ENCODE data around the gene TCN2. TPM values are rescaled to one million over a fixed set of nuclear protein-coding genes. Genes with fewer than 3 reads are reported as not detected.

Gene TCN2
- total RNA-seq, 2 experiments from 2014 or later, result 0.19 to 0.31 TPM

DNA sequence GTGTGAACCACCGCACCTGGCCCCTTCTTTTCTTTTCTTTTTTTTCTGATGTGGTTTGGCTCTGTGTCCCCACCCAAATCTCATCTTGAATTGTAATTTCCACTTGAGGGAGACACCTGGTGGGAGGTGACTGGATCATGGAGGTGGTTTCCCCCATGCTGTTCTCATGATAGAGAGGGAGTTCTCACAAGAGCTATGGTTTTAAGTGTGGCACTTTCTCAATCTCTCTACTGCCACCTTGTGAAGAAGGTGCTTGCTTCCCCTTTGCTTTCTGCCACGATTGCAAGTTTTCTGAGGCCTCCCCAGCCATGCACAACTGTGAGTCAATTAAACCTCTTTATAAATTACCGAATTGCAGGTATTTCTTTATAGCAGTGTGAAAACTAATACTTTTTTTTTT is 4.9 kb upstream of the TCN2 start:
- peaks cover 14% of the 10 kb centered on the region for H3K4me1 Mint-ChIP-seq (ENCODE audit: low read depth)
- intact Hi-C loops (cut with micrococcal nuclease), result loop anchor here (10.0 kb wide), 1 partner anchor 207 kb away; the partner anchor contains the start of gene SEC14L2
- ChIA-PET CTCF (interaction anchor here (0.6 to 1.9 kb wide), 13 partner anchors 9 to 212 kb away, joined by 3 to 7 read pairs (median 4); partner anchors contain the start of genes DUSP18 and PES1), POLR2A (interaction anchor here (0.6 to 1.8 kb wide), 2 partner anchors 10 to 144 kb away, joined by 4 read pairs; partner anchors contain the start of gene PES1)
- H3K4me3 Mint-ChIP-seq, result no peak overlapping the region
- no peaks in the 10 kb centered on the region for H3K27me3 Mint-ChIP-seq
- no peak overlapping the region for H3K27ac Mint-ChIP-seq
- DNase-seq, result peak; percentile 18
- no peaks in the 10 kb centered on the region for H3K9me3 Mint-ChIP-seq
- no peaks in the 10 kb centered on the region for H3K36me3 Mint-ChIP-seq

DNA sequence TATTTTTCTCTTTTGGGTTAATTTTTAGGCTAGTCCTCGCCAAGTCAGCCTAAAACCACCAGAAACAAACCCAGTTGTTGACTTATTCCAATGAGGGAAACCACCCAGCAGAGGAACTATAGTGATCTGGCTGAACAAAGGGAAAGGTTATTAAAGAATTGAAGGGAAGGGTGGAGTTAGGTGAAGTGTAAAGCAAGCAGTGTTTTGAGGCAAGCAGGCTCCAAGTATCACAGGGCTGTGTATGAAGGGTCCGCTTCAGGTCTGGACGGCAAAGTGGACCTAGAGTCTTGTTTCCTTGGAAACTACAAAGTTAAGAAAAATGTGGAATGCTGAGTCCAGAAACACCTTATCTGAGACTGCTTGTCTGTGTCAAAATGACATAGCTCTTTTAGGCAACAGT is 3.2 kb upstream of the TCN2 start:
- H3K4me1 Mint-ChIP-seq (ENCODE audit: low read depth), result peaks cover 21% of the 10 kb centered on the region
- no peak for DNase-seq
- intact Hi-C loops (cut with micrococcal nuclease), result loop anchor here (10.0 kb wide), 1 partner anchor 209 kb away; the partner anchor contains the start of gene SEC14L2
- peaks cover 1% of the 10 kb centered on the region for H3K27me3 Mint-ChIP-seq
- H3K9me3 Mint-ChIP-seq, result no peaks in the 10 kb centered on the region
- H3K36me3 Mint-ChIP-seq, result no peaks in the 10 kb centered on the region
- POLR2A ChIA-PET, result no interaction called here
- CTCF ChIA-PET, result no interaction called here
- no peak overlapping the region for H3K4me3 Mint-ChIP-seq
- no peak overlapping the region for H3K27ac Mint-ChIP-seq

DNA sequence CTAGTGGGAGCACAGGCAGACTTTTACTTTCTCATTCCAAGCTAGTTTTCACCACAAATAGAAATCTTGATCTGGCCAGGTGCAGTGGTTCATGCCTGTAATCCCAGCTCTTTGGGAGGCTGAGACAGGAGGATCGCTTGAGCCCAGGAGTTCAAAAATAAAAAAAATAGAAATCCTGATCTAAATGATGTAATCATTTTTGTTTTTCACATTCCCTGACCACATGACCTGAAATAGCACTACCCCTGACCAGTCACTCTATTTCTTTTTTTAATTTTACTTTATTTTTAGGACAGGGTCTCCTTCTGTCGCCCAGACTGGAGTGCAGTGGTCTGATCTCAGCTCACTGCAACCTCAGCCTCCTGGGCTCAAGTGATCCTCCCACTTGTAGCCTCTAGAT is 2.3 kb upstream of the TCN2 start:
- CTCF ChIA-PET, result interaction anchor here (0.6 to 4.5 kb wide), 4 partner anchors 11 to 158 kb away, joined by 3 to 33 read pairs (median 3); partner anchors contain the start of gene PES1
- intact Hi-C loops (cut with micrococcal nuclease), result loop anchor here (1.0 to 10.0 kb wide), 2 partner anchors 13 to 210 kb away; partner anchors contain the start of genes PES1 and SEC14L2

DNA sequence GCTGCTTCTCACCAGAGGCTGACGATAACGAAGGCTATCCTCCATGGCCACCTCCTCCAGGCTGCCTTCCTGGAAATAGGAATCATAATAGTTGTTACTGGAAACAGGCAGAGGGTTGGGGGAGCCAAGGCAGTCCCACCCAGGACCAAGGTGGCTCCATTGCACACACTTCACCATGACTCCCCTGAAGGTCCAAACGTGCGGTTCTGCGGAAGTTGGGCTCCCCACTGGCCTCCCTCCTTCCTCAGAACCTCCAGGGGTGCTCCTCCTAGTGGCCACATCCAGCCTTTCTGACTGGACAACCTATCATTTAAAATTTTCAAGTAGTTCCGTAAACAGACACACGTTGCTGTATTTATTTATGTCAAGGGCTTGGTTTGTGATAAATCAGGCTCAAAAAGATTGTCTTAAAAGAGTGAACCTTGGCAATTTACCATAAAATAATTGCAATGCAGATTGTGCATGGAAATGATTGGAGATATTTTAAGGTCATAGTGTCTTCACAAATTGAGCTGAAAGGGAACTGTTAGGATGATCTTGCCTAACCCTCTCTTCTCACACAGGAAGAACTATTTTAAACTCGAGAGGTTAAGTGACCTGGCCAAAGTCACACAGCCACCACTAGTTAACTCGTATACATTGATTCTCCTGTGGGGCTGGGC is 1.4 kb upstream of the TCN2 start:
- Mint-ChIP-seq H3K27me3 (peaks cover 1% of the 10 kb centered on the region), H3K4me1 (ENCODE audit: low read depth) (peaks cover 33% of the 10 kb centered on the region), H3K36me3 (no peaks in the 10 kb centered on the region), H3K4me3 (no peak overlapping the region), H3K27ac (no peak overlapping the region), H3K9me3 (no peaks in the 10 kb centered on the region)
- intact Hi-C loops (cut with micrococcal nuclease), result loop anchor here (1.0 to 10.0 kb wide), 2 partner anchors 14 to 211 kb away; partner anchors contain the start of genes PES1 and SEC14L2
- POLR2A ChIA-PET, result no interaction called here
- peak; percentile 70 for DNase-seq
- CTCF ChIA-PET, result interaction anchor here (0.7 to 4.5 kb wide), 6 partner anchors 9 to 64 kb away, joined by 3 to 33 read pairs (median 3); partner anchors contain the start of genes PES1 and SLC35E4

More for the DNA sequence above, 2.3 kb upstream of the TCN2 start:
- Mint-ChIP-seq H3K4me1 (ENCODE audit: low read depth) (peaks cover 30% of the 10 kb centered on the region), H3K4me3 (no peak overlapping the region), H3K9me3 (no peaks in the 10 kb centered on the region), H3K36me3 (no peaks in the 10 kb centered on the region), H3K27ac (no peak overlapping the region), H3K27me3 (peaks cover 1% of the 10 kb centered on the region)
- no peak for DNase-seq
- POLR2A ChIA-PET, result interaction anchor here (0.7 kb wide), 1 partner anchor 255 kb away, joined by 6 read pairs; no protein-coding TSS in a partner anchor

DNA sequence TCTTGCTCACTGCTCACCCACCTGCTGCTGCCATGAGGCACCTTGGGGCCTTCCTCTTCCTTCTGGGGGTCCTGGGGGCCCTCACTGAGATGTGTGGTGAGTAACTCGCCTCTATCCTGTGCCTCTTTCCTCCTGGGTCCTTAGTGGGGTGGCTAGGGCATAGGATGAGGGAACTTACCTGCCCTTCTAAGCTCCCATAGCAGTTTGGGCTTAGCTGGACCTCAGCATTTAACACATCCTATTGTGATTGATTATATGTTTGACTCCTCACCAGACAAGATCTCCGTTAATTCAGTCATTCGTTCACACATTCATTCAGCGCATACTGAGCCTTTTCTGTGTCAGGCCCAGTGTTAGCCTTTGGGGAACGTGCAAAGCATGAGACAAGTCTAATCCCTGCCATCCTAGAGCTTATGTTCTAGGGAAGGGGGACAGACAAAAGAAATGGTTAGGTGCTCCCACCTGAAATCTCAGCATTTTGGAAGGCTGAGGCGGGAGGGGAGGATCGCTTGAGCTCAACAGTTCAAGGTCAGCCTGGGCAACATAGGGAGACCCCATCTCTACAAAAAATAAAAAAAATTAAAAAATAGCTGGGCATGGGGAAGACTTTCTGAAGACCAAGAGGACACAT is 441 bp downstream of the TCN2 start:
- intact Hi-C loops (cut with micrococcal nuclease), result loop anchor here (10.0 kb wide), 1 partner anchor 213 kb away; the partner anchor contains the start of gene SEC14L2
- Mint-ChIP-seq H3K27ac (peak overlapping the region; percentile 54), H3K27me3 (peaks cover 1% of the 10 kb centered on the region), H3K4me3 (peak overlapping the region; percentile 74), H3K9me3 (no peaks in the 10 kb centered on the region), H3K4me1 (ENCODE audit: low read depth) (peaks cover 33% of the 10 kb centered on the region), H3K36me3 (no peaks in the 10 kb centered on the region)
- ChIA-PET POLR2A (no interaction called here), CTCF (interaction anchor here (1.2 to 4.5 kb wide), 4 partner anchors 14 to 312 kb away, joined by 5 to 33 read pairs (median 14); partner anchors contain the start of genes PES1 and SLC35E4)
- DNase-seq, result no peak

DNA sequence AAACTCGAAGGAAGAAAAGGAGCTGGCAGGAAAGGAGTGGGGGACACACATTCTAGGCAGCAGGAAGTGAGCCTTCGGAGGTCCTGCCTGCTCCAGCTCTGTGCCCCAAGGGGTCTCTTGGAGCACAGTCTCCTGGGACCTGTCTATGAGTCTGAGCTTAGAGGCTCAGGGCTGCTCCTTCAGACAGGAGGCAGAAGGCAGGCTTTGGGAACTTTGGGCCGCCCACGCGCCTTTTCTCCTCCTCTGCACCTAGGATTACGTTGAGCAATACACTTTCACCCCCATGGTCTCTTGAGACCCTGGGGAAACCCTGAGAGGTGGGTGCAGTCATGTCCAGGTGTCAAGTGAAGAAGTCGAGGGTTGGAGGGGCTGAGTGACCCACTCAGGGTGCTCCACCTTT is 965 bp downstream of the TCN2 start:
- Mint-ChIP-seq H3K36me3 (no peaks in the 10 kb centered on the region), H3K4me1 (ENCODE audit: low read depth) (peaks cover 33% of the 10 kb centered on the region), H3K9me3 (no peaks in the 10 kb centered on the region), H3K4me3 (no peak overlapping the region), H3K27ac (no peak overlapping the region), H3K27me3 (peaks cover 1% of the 10 kb centered on the region)
- intact Hi-C loops (cut with micrococcal nuclease), result loop anchor here (10.0 kb wide), 1 partner anchor 213 kb away; the partner anchor contains the start of gene SEC14L2
- DNase-seq, result no peak
- ChIA-PET POLR2A (no interaction called here), CTCF (interaction anchor here (1.2 to 4.5 kb wide), 4 partner anchors 14 to 312 kb away, joined by 5 to 33 read pairs (median 14); partner anchors contain the start of genes PES1 and SLC35E4)

DNA sequence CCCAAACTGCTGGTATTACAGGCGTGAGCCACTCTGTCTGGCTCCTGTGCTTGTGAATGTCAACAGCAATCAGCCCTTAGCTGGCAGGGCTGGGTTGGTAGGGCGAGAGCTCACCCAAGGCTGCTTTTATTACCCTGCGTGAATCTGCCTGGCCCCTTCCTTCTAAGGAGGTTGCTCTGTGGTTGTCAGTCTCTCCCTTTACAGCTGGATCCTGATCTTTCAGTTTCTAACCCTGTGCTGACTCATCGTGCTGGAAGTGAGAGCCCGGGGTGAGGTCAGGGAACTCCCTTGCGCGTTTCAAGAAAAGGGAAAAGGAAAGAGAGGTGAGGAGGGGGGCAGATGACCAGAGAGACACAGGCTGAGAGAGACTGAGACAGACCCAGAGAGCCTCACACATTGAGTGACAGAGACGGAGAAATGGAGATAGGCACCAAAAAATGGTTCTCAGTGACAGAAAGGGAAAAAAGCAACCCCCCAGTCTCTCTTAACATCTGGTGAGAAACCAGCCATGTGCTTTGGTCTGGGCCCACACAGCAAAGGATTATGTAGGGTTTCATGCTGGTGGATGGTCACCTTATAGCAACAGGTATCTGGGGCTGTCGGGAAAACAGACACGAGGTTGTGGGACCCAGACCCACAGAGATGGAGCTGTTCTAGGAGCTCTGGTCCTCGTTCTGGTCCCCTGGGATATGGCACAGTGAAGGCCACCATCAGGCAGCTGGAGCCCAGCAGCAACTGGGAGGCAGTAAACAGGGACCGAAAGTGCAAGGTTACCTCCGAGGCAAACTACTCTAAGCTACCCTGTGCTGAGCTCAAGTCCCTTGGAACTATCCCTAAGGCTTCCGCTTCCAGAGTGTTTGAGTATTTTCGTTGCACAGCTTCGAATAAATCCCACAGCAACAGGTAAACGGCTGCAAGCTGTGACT is 2.5 kb downstream of the TCN2 start:
- intact Hi-C loops (cut with micrococcal nuclease), result loop anchor here (10.0 kb wide), 1 partner anchor 215 kb away; the partner anchor contains the start of gene SEC14L2
- Mint-ChIP-seq H3K27ac (peak overlapping the region; percentile 31), H3K9me3 (no peaks in the 10 kb centered on the region), H3K4me3 (no peak overlapping the region), H3K27me3 (peaks cover 1% of the 10 kb centered on the region), H3K36me3 (no peaks in the 10 kb centered on the region), H3K4me1 (ENCODE audit: low read depth) (peaks cover 33% of the 10 kb centered on the region)
- POLR2A ChIA-PET, result interaction anchor here (0.5 to 1.1 kb wide), 2 partner anchors 34 to 136 kb away, joined by 3 to 4 read pairs; no protein-coding TSS in a partner anchor
- DNase-seq, result peak; percentile 70
- CTCF ChIA-PET, result interaction anchor here (0.7 to 1.7 kb wide), 2 partner anchors 26 to 146 kb away, joined by 3 read pairs; partner anchors contain the start of gene SLC35E4

DNA sequence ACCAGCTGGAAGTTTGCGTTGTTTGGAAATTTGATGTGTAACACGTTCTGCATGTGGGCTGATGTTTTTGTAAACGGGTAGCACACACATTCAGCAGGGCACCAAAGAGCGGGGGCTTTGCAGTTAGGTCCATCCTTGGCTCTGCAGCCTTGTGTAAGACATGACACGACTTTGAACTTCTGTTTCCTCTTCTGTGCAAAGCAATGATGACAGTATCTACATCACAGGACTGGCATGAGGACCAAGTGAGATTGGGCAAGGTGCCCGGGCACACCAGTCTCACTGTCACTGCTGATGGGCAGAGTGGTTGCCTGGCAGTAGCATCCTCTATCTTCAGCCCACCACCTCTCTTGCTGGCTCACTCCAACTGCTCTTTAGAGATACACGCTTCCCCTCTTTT is 3.3 kb downstream of the TCN2 start:
- DNase-seq, result no peak
- peaks cover 1% of the 10 kb centered on the region for H3K27me3 Mint-ChIP-seq
- no peaks in the 10 kb centered on the region for H3K36me3 Mint-ChIP-seq
- ChIA-PET POLR2A (no interaction called here), CTCF (no interaction called here)
- intact Hi-C loops (cut with micrococcal nuclease), result no loop called here
- no peaks in the 10 kb centered on the region for H3K9me3 Mint-ChIP-seq
- H3K27ac Mint-ChIP-seq, result no peak overlapping the region
- no peak overlapping the region for H3K4me3 Mint-ChIP-seq
- H3K4me1 Mint-ChIP-seq (ENCODE audit: low read depth), result peaks cover 33% of the 10 kb centered on the region

DNA sequence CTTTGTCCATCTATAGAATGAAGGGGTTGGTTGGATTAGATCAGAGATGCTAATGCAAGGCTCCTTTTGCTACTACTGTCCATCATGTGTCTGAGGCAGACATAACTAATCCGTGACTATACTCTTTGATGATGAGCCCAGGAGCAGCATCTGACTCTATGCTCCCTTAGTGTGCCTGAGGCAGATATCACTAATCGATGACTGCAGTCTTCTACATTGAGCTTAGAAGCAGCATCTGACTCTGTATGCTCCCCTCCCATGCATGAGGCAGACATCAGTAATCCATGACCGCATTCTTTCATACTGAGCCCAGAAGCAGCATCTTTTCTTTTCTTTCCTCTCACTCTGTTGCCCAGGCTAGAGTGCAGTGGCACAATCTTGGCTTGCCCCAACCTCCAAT is 4.2 kb downstream of the TCN2 start:
- Mint-ChIP-seq H3K27me3 (peaks cover 1% of the 10 kb centered on the region), H3K4me1 (ENCODE audit: low read depth) (peaks cover 27% of the 10 kb centered on the region), H3K36me3 (no peaks in the 10 kb centered on the region), H3K4me3 (no peak overlapping the region), H3K27ac (no peak overlapping the region), H3K9me3 (no peaks in the 10 kb centered on the region)
- DNase-seq, result no peak
- ChIA-PET POLR2A (no interaction called here), CTCF (no interaction called here)
- intact Hi-C loops (cut with micrococcal nuclease), result no loop called here

DNA sequence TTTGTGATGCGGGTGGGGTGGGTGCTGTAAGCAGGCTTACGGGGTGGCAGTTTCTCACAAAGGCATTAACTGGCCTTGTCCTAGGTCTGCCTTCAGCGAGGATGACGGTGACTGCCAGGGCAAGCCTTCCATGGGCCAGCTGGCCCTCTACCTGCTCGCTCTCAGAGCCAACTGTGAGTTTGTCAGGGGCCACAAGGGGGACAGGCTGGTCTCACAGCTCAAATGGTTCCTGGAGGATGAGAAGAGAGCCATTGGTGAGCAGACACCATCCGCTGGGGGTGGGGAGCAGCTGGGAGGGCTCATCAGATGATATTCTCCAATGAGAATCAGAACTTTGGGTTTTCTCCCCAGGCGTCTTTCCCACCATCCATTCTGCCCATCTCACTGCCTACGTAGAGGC is 5.8 kb downstream of the TCN2 start:
- intact Hi-C loops (cut with micrococcal nuclease), result no loop called here
- no peak overlapping the region for H3K4me3 Mint-ChIP-seq
- CTCF ChIA-PET, result interaction anchor here (1.3 to 1.4 kb wide), 2 partner anchors 22 to 142 kb away, joined by 5 to 6 read pairs; no protein-coding TSS in a partner anchor
- peaks cover 14% of the 10 kb centered on the region for H3K4me1 Mint-ChIP-seq (ENCODE audit: low read depth)
- H3K27me3 Mint-ChIP-seq, result no peaks in the 10 kb centered on the region
- no peaks in the 10 kb centered on the region for H3K36me3 Mint-ChIP-seq
- no peak overlapping the region for H3K27ac Mint-ChIP-seq
- no peaks in the 10 kb centered on the region for H3K9me3 Mint-ChIP-seq
- no peak for DNase-seq
- POLR2A ChIA-PET, result no interaction called here

DNA sequence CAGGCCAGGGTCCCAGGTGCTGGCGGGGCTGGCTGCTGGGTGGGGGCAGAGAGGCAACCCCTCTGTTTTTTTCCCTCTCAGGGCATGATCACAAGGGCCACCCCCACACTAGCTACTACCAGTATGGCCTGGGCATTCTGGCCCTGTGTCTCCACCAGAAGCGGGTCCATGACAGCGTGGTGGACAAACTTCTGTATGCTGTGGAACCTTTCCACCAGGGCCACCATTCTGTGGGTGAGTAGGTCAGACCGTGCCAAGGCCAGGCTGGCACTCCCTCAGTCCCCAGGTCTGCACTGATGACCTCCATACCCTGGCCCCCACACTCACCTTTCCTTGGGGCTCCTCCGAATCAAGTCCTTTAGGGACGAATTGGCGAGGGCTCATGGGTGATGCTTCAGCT is 7.3 kb downstream of the TCN2 start:
- DNase-seq, result no peak
- no peak overlapping the region for H3K4me3 Mint-ChIP-seq
- H3K27me3 Mint-ChIP-seq, result no peaks in the 10 kb centered on the region
- no peak overlapping the region for H3K27ac Mint-ChIP-seq
- no peaks in the 10 kb centered on the region for H3K36me3 Mint-ChIP-seq
- intact Hi-C loops (cut with micrococcal nuclease), result no loop called here
- H3K4me1 Mint-ChIP-seq (ENCODE audit: low read depth), result peaks cover 7% of the 10 kb centered on the region
- ChIA-PET POLR2A (no interaction called here), CTCF (no interaction called here)
- H3K9me3 Mint-ChIP-seq, result no peaks in the 10 kb centered on the region

Measured in activated CD4-positive, alpha-beta memory T cell treated with anti-CD3 and anti-CD28 coated beads for 36 hours (primary cell).